H1 (cell line): ENCODE measurements around the gene FMOD. TPM values are rescaled to one million over a fixed set of nuclear protein-coding genes. Genes with fewer than 3 reads are reported as not detected.

Experiments
- CTCF ChIA-PET: fragments of 300-600 bp; sonication (Branson Sonifier 250); formaldehyde crosslinking; loops from one replicate; lab custom pipeline; 2021; ENCODE audit not compliant: partially characterized antibody; lab: Charles Lee
- POLR2A ChIA-PET: fragments of 300-600 bp; sonication (Branson Sonifier 250); formaldehyde crosslinking; loops from one replicate; lab custom pipeline; 2021; ENCODE audit warnings: inconsistent platforms; ENCODE audit not compliant: partially characterized antibody; lab: Charles Lee
- DNase-seq, 2 experiments: peaks; one replicate each; pipeline versions ENCODE4 v3.0.0 to v3.0.0-alpha.2; 2010 to 2022; ENCODE audit warnings: low spot score in 2 of 2, low read depth in 1 of 2, mixed read lengths in 1 of 2
- FAIRE-seq: peaks from 2 replicates; lab custom pipeline; 2011; peaks lifted over from hg19 to GRCh38; lab: Jason Lieb, UNC
- H2AFZ ChIP-seq: 2 replicates; pipeline ENCODE4 v1.8.1; 2012; ENCODE audit warnings: low read length, inconsistent platforms
- H2AK5ac ChIP-seq: 2 replicates; pipeline ENCODE4 v1.6.1; 2013; ENCODE audit warnings: low read depth, low read length
- H2BK120ac ChIP-seq: replicated peaks from 2 replicates; pipeline ENCODE3; 2013; ENCODE audit warnings: low read depth, low read length, inconsistent platforms
- H2BK12ac ChIP-seq: 2 replicates; pipeline ENCODE4 v1.6.1; 2013; ENCODE audit warnings: low read depth, low read length
- H2BK15ac ChIP-seq: 2 replicates; pipeline ENCODE4 v1.6.1; 2013; ENCODE audit warnings: low read length
- H2BK20ac ChIP-seq: 2 replicates; pipeline ENCODE4 v1.6.1; 2013; ENCODE audit warnings: low read length
- H2BK5ac ChIP-seq: 2 replicates; pipeline ENCODE4 v1.6.1; 2013; ENCODE audit warnings: low read depth, low read length
- H3K14ac ChIP-seq: 2 replicates; pipeline ENCODE4 v1.6.1; 2013; ENCODE audit warnings: inconsistent platforms; ENCODE audit not compliant: insufficient read length
- H3K18ac ChIP-seq: 2 replicates; pipeline ENCODE4 v1.6.1; 2013; ENCODE audit warnings: low read length; ENCODE audit errors: extremely low read depth
- H3K23ac ChIP-seq: 2 replicates; pipeline ENCODE4 v1.6.1; 2013; ENCODE audit warnings: inconsistent platforms; ENCODE audit not compliant: insufficient read length
- H3K23me2 ChIP-seq: 2 replicates; pipeline ENCODE4 v1.6.1; 2013; ENCODE audit warnings: low read depth, low read length
- H3K27ac ChIP-seq: 2 replicates; pipeline ENCODE4 v1.6.1; 2011; ENCODE audit warnings: low read depth, low read length, inconsistent platforms
- H3K27me3 ChIP-seq, 4 experiments: replicated peaks in 1 of 4; 1 replicate in 1 of 4; 2 replicates in 3 of 4; pipeline versions ENCODE4 v1.6.1 to v1.8.1; 2011 to 2013; ENCODE audit warnings: low read length in 3 of 4, mild to moderate bottlenecking in 3 of 4, inconsistent platforms in 2 of 4, mixed read lengths in 2 of 4, moderate library complexity in 1 of 4; ENCODE audit not compliant: control insufficient read depth in 3 of 4, insufficient read depth in 3 of 4; ENCODE audit errors: extremely low read depth in 1 of 4
- H3K36me3 ChIP-seq, 4 experiments: 2 replicates each; pipeline versions ENCODE4 v1.6.1 to v1.8.1; 2011 to 2013; ENCODE audit warnings: mild to moderate bottlenecking in 4 of 4, low read length in 3 of 4, moderate library complexity in 2 of 4, control low read depth in 1 of 4, inconsistent platforms in 1 of 4; ENCODE audit not compliant: insufficient read depth in 4 of 4, control insufficient read depth in 2 of 4
- H3K4ac ChIP-seq: replicated peaks from 2 replicates; pipeline ENCODE3; 2013; ENCODE audit warnings: low read length, low read depth, mixed read lengths, inconsistent platforms; ENCODE audit not compliant: insufficient read length
- H3K4me1 ChIP-seq, 4 experiments: replicated peaks in 1 of 4; 1 replicate in 1 of 4; 2 replicates in 3 of 4; pipeline versions ENCODE4 v1.6.1 to v1.8.1; 2011 to 2013; ENCODE audit warnings: low read length in 3 of 4, inconsistent platforms in 2 of 4, mixed read lengths in 1 of 4; ENCODE audit not compliant: insufficient read depth in 4 of 4, control insufficient read depth in 3 of 4
- H3K4me2 ChIP-seq, 2 experiments: 2 replicates each; pipeline versions ENCODE4 v1.6.1 to v1.8.1; 2011 to 2013; ENCODE audit warnings: low read depth in 2 of 2, low read length in 2 of 2, control low read depth in 1 of 2, inconsistent platforms in 1 of 2, mild to moderate bottlenecking in 1 of 2; ENCODE audit not compliant: insufficient read depth in 1 of 2
- H3K4me3 ChIP-seq, 4 experiments: fragments of 200-600, 300-600 bp in 1 of 4; sonication (generic), shearing (Covaris generic), sonication (Bioruptor Twin) in 1 of 4; 2 replicates each; pipeline versions ENCODE4 v1.5.1 to v1.8.1; 2011 to 2016; ENCODE audit warnings: low read length in 4 of 4, low read depth in 3 of 4, control low read depth in 2 of 4, inconsistent platforms in 2 of 4, mild to moderate bottlenecking in 2 of 4, mixed read lengths in 1 of 4, moderate library complexity in 1 of 4; ENCODE audit not compliant: insufficient read depth in 2 of 4; ENCODE audit errors: extremely low read depth in 1 of 4
- H3K56ac ChIP-seq: replicated peaks from 2 replicates; pipeline ENCODE3; 2013; ENCODE audit warnings: low read depth, mild to moderate bottlenecking, mixed read lengths, low read length, inconsistent platforms; ENCODE audit not compliant: insufficient read length
- H3K79me1 ChIP-seq: 2 replicates; pipeline ENCODE4 v1.6.1; 2013; ENCODE audit warnings: low read depth, low read length, control low read depth
- H3K79me2 ChIP-seq, 2 experiments: 2 replicates each; pipeline versions ENCODE4 v1.6.1 to v1.8.1; 2012 to 2013; ENCODE audit warnings: low read length in 2 of 2, mild to moderate bottlenecking in 2 of 2, inconsistent platforms in 1 of 2; ENCODE audit not compliant: insufficient read depth in 2 of 2, control insufficient read depth in 1 of 2
- H3K9ac ChIP-seq, 4 experiments: replicated peaks in 1 of 4; 1 replicate in 1 of 4; 2 replicates in 3 of 4; pipeline versions ENCODE4 v1.6.1 to v1.8.1; 2011 to 2013; ENCODE audit warnings: low read depth in 3 of 4, low read length in 3 of 4, control low read depth in 2 of 4, mild to moderate bottlenecking in 2 of 4, moderate library complexity in 2 of 4, inconsistent platforms in 1 of 4; ENCODE audit errors: extremely low read depth in 1 of 4
- H3K9me3 ChIP-seq, 2 experiments: 2 replicates each; pipeline versions ENCODE4 v1.6.1 to v1.8.1; 2012 to 2013; ENCODE audit warnings: mild to moderate bottlenecking in 2 of 2, moderate library complexity in 2 of 2, control low read depth in 1 of 2, inconsistent platforms in 1 of 2, low read depth in 1 of 2, low read length in 1 of 2, mixed read lengths in 1 of 2; ENCODE audit not compliant: insufficient read depth in 2 of 2
- H4K20me1 ChIP-seq, 2 experiments: replicated peaks in 1 of 2; 2 replicates each; pipeline versions ENCODE3 to v1.8.1; 2011 to 2013; ENCODE audit warnings: inconsistent platforms in 2 of 2, low read length in 2 of 2, mild to moderate bottlenecking in 1 of 2; ENCODE audit not compliant: insufficient read depth in 2 of 2, control insufficient read depth in 1 of 2
- H4K5ac ChIP-seq: 2 replicates; pipeline ENCODE4 v1.6.1; 2013; ENCODE audit warnings: low read length, low read depth, mixed read lengths, inconsistent platforms; ENCODE audit not compliant: insufficient read length
- H4K8ac ChIP-seq: 2 replicates; pipeline ENCODE4 v1.8.0; 2013; ENCODE audit warnings: mild to moderate bottlenecking, moderate library complexity, low read length, inconsistent platforms; ENCODE audit not compliant: insufficient read depth; ENCODE audit errors: extremely low read depth
- H4K91ac ChIP-seq: replicated peaks from 2 replicates; pipeline ENCODE3; 2013; ENCODE audit warnings: low read length, mixed read lengths, inconsistent platforms; ENCODE audit not compliant: insufficient read length
- JUND ChIP-seq: IDR thresholded peaks from 2 replicates; pipeline ENCODE4 v1.6.1; 2011; ENCODE audit warnings: mild to moderate bottlenecking, improper control_type of control experiment, low read length
- KDM5A ChIP-seq: fragments of 200-600 bp; IDR thresholded peaks from 2 replicates; pipeline ENCODE4 v1.7.1; 2012; ENCODE audit warnings: mild to moderate bottlenecking, low read length, inconsistent platforms, mixed read lengths
- WGBS, 2 experiments: shearing (Covaris generic) in 1 of 2; methylation state at CpG; one replicate each; pipeline versions ENCODE4 v1.1.6 to v1.1.7; 2013 to 2015; ENCODE audit warnings: low lambda C conversion rate in 2 of 2, mixed read lengths in 2 of 2, inconsistent platforms in 1 of 2, low coverage in 1 of 2, missing lambda C conversion rate in 1 of 2; ENCODE audit not compliant: insufficient replicate concordance in 2 of 2, insufficient coverage in 1 of 2, insufficient read length in 1 of 2; ENCODE audit errors: extremely low coverage in 1 of 2, missing lambda C conversion rate in 1 of 2; 5-methylcytosine and 5-hydroxymethylcytosine counted together
- polyA plus RNA-seq, 7 experiments: library from polyadenylated mRNA; depleted of rRNA in 3 of 7; stranded (reverse) in 5 of 7; unstranded in 2 of 7; fragments of >200 nt in 5 of 7; fragments of 200-250 nt in 2 of 7; gene quantifications; 1 replicate in 5 of 7; 2 replicates in 1 of 7; 4 replicates in 1 of 7; pipeline versions ENCODE4 v1.2.1 to v1.2.3, GENCODE V29; 2011 to 2013; ENCODE audit warnings: missing spikeins in 2 of 7, mixed read lengths in 2 of 7
- total RNA-seq: library from RNA; stranded (reverse); fragmentation: NEBNext Ultra II Directional; extraction: Animal tissue kit (Norgen Biotek cat#: 25700); gene quantifications from 2 replicates; pipeline ENCODE4 v1.2.1, GENCODE V29; 2021

FMOD gene
- total and polyA plus RNA-seq, 2 of the 8 experiments (the other 6 are each of a cell fraction or from before 2014, with no cell fraction given): 0.17 to 0.32 TPM

- H3K27me3 ChIP-seq: peaks cover 0 to 48% (median 20%) of the 10 kb centered on the region in 4 experiments; a peak in 6 of 7 replicates
- H4K20me1 ChIP-seq: no peaks in the 10 kb centered on the region
- no peak overlapping the region for H2BK15ac ChIP-seq
- CTCF ChIA-PET: interaction anchor here (0.7 to 3.4 kb wide), 11 partner anchors 10 to 386 kb away, joined by 3 to 18 read pairs (median 4); no protein-coding TSS in a partner anchor
- no peak overlapping the region for H3K18ac ChIP-seq
- POLR2A ChIA-PET: interaction anchor here (0.8 to 1.3 kb wide), 2 partner anchors 9 to 11 kb away, joined by 5 to 6 read pairs; no protein-coding TSS in a partner anchor
- no peaks in the 10 kb centered on the region for H3K79me2 ChIP-seq
- no peaks in the 10 kb centered on the region; the same call in 1 of the 2 replicates for H3K23me2 ChIP-seq
- no peak overlapping the region for H3K27ac ChIP-seq
- no peak overlapping the region for H3K14ac ChIP-seq
- H2BK12ac ChIP-seq: no peak overlapping the region
- no peak overlapping the region for H4K91ac ChIP-seq
- H3K4me3 ChIP-seq: no peak overlapping the region
- H3K56ac ChIP-seq: no peak overlapping the region
- no peak overlapping the region for H3K4ac ChIP-seq
- no peak overlapping the region for H2BK120ac ChIP-seq
- H2AFZ ChIP-seq: no peak overlapping the region
- no peak overlapping the region for H3K9ac ChIP-seq
- H3K9me3 ChIP-seq: no peaks in the 10 kb centered on the region
- H2BK5ac ChIP-seq: no peak overlapping the region
- H3K36me3 ChIP-seq: no peaks in the 10 kb centered on the region
- no peak overlapping the region for H3K4me2 ChIP-seq
- FAIRE-seq (no peak), DNase-seq (no peak)
- H3K4me1 ChIP-seq: peaks cover 2 to 7% (median 2%) of the 10 kb centered on the region in 4 experiments; a peak in 4 of 7 replicates
- no peak overlapping the region for H2AK5ac ChIP-seq
- no peak overlapping the region for H2BK20ac ChIP-seq
- no peak overlapping the region for H4K5ac ChIP-seq
- 70% methylated on average over 4 of the region's 4 CpGs; no CpG with 5 or more reads in 1 of the 2 experiments for WGBS, 2 experiments
- no peak overlapping the region for H3K23ac ChIP-seq
- H4K8ac ChIP-seq: no peak overlapping the region
- no peaks in the 10 kb centered on the region for H3K79me1 ChIP-seq
- TF ChIP-seq JUND: no peak
- TF ChIP-seq KDM5A: no peak
Measured at GRCh38 chr1:203316626-203317093, 34.3 kb downstream of the FMOD start.
